Measurements from ENCODE around the gene TWNK. TPM values are rescaled to one million over a fixed set of nuclear protein-coding genes. Genes with fewer than 3 reads are reported as not detected.

TWNK gene
- total and polyA plus RNA-seq, 10 of the 15 experiments (the other 5 are each of a cell fraction or from before 2014, with no cell fraction given) = 13.6 to 32.8 (median 18.0) TPM

- TF ChIP-seq ZBTB11 (CRISPR knock-in tag; IDR thresholded peaks at IDR 0.05) (no peak), NFYB (IDR thresholded peaks at IDR 0.05; ENCODE audit: insufficient read depth, low read depth, low read length) (no peak), FOXM1 (IDR thresholded peaks at IDR 0.05; ENCODE audit: low read depth, low read length) (no peak), EZH2 (IDR thresholded peaks at IDR 0.05; ENCODE audit: borderline replicate concordance, control insufficient read depth, low read depth, low read length) (no peak), MEF2B (IDR thresholded peaks at IDR 0.05; ENCODE audit: partially characterized antibody, poor library complexity, severe bottlenecking) (peak; percentile 30), RELB (IDR thresholded peaks at IDR 0.05; ENCODE audit: low read depth) (peak; percentile 57; the same call in 1 of the 2 replicates), NKRF (conservative IDR thresholded peaks at IDR 0.05) (no peak), GATAD2B (conservative IDR thresholded peaks at IDR 0.05; ENCODE audit: low read depth) (no peak), TCF7 (IDR thresholded peaks at IDR 0.05; ENCODE audit: borderline replicate concordance) (no peak), PRDM15 (CRISPR knock-in tag; IDR thresholded peaks at IDR 0.05) (no peak), FOXK2 (IDR thresholded peaks at IDR 0.05) (no peak), ZNF622 (IDR thresholded peaks at IDR 0.05) (no peak), BMI1 (IDR thresholded peaks at IDR 0.05; ENCODE audit: borderline replicate concordance) (peak; percentile 88; the same call in 1 of the 2 replicates), ZSCAN29 (IDR thresholded peaks at IDR 0.05) (no peak)
These were observed 55.5 kb downstream of the TWNK start (continued) for GRCh38 chr10:101042667-101043362.
